GM21786 (cell line): ENCODE measurements around the gene ATF5.

Experiments used
- ATAC-seq: cut with Tn5 transposase; IDR thresholded peaks from one replicate; pipeline ENCODE4 v1.9.1; 2021; ENCODE audit not compliant: unreplicated experiment

ATF5 gene

GRCh38 chr19:49929121-49929610 lies at the start of gene ATF5, which contains the start of gene NUP62:
Gene ATF5, plus strand, starts transcription at chr19:49929205. Its CDS starts 1,646 bp downstream, at chr19:49930851.
Gene NUP62, minus strand, starts transcription at chr19:49929504. Its CDS starts 19,697 bp downstream, at chr19:49909807.
- peak; percentile 42 for ATAC-seq

- ATAC-seq = no peak
These were observed 49.6 kb upstream of the ATF5 start for GRCh38 chr19:49879243-49879963.

DNA sequence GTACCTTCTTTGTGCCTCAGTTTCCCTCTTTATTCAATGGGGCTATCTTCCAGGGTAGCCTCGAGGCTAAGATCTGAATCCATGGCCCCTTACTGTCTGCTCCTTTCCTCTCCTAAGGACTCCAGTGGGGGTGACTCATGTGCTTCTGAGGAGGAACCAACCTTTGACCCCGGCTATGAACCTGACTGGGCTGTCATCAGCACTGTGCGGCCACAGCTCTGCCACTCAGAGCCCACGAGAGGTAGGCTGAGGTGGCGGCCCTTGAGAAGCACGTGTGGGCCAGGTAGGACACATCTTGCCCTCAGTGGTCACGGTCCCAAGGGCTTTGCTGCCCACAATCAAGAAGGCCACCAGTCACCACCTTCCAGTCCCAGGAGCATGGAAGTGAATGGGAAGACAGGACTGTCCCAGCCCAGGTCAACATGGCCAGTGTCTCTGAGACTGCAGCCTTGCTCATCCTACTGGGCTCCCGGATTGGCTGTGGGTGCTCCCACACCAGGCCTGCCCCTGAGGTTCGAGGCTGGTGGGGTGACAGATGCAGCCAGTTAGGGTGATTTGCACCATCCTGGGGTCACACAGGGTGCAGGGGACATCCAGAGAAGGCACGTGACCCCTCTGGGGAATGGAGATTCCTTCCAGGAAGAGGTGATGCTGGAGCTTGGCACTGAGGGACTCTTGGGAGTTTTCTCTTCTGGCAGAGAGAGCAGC lies 48.7 kb upstream of the ATF5 start:
- ATAC-seq = no peak

GRCh38 chr19:49881186-49881585 lies 47.8 kb upstream of the ATF5 start:
- ATAC-seq = no peak

DNA sequence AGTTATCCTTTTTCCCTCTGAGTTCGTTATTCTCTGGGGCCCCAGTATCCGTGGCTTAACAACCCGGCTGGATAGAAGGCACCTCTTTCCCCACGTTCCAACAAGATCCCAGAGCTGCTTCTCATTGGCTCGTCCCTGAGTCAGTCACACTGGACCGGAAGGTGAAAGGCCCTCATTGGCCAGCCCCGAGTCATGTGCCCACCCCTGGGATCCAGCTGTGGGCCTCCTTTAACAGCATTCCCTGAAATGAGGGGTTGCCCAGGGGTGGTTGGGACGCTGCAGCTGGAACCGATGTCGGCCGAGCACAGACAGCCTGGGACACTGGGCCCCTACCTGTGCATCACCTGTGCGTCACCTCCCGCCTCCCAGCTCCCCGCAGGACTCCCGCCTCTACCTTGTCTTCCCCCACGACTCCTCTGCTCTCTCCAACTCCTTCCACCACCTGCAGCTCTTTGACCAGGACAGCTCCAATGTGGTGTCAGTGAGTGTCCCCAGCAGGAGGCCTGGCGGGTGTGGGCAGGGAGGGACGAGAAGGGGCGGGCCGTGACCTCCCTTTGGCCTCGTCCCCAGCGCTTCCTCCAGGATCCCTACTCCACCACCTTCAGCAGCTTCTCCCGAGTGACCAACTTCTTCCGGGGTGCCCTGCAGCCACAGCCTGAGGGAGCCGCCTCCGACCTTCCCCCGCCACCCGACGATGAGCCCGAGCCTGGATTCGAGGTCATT lies 47.2 kb upstream of the ATF5 start:
- no peak for ATAC-seq

DNA sequence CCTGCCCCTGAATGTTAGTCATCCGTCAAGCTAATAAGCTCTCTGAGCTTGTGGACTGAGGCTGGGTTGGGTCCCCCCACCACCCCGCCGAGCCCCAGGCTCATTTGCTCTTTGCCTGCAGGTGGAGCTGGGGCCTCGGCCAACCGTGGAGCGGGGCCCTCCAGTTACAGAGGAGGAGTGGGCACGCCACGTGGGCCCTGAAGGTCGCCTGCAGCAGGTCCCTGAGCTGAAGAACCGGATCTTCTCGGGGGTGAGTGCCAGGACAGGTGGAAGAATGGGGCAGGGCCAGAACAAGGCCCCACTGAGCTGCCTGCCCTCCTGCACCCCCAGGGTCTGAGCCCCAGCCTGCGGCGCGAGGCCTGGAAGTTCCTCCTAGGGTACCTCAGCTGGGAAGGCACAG lies 46.4 kb upstream of the ATF5 start:
- ATAC-seq = no peak

- no peak for ATAC-seq
These were observed 45.9 kb upstream of the ATF5 start for GRCh38 chr19:49883094-49883493.

GRCh38 chr19:49884109-49884508 lies 44.9 kb upstream of the ATF5 start:
- ATAC-seq = no peak

- ATAC-seq = no peak
These were observed 44.2 kb upstream of the ATF5 start for GRCh38 chr19:49884760-49885159.

DNA sequence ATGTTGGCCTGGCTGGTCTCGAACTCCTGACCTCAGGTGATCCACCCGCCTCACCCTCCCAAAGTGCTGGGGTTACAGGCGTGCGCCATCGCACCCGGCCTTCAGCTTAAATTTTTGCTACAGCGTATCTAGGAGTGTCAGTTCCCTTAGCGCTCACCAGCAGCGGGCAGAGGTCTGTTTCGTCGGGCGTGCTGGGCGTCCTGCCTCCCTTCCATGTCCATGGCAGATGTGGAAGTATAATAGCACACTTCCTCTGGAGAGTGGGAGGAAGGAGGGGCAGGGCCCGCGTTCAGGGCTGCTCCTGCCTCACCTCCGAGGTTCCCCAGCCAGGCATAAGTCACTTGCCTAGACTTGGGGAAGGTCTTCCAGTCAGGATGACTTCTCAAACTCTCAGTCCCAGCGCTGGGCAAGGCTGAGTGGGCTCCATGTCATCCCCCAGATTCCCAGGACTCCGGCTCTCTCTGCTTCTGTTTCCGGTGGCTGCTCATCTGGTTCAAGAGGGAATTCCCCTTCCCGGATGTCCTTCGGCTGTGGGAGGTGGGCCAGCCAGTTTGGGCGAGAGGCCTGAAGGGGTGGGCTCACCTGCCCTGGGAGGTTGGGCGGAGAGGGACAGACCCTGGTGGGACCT lies 41.9 kb upstream of the ATF5 start:
- no peak for ATAC-seq

GRCh38 chr19:49887665-49888509 lies 41.1 kb upstream of the ATF5 start:
- ATAC-seq = no peak

DNA sequence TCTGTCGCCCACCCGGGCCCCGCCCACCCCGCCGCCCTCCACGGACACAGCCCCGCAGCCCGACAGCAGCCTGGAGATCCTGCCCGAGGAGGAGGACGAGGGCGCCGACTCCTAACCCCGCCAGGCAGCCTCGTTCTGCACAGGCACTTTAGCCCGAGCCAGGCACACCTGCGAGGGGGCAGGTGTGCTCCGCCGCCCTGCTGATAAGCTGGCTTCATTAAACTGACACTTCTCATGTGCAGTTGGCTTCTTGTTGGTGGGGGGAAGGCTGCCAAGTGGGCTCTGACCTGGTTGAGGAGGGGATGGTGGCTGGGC lies 40.5 kb upstream of the ATF5 start:
- no peak for ATAC-seq

DNA sequence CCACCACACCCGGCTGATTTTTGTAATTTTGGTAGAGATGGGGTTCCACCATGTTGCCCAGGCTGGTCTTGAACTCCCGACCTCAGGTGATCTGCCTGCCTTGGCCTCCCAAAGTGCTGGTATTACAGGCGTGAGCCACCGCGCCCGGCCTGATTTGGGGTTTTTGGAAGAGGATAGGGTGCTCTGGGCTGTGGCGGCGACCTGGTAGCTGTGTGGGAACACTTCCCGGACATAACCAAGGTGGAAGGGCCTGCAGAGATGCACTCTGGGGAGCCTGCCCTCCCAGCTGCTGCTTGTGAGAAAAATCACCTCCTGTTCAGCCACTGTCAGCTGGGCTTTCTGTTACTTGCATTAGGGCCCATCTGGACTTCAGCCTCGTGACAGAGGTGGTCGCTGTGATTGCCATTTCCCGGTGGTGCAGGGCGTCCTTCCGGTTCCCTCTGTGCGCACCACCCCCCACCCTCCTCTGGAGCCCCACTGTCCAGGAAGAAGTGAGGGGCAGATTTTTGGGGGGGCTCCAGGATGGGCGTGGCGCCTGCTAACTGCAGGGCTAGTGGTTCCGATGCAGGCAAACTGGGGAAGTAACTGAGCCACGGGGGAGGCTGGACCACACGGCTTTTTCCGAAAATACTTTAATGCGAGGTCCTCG lies 39.8 kb upstream of the ATF5 start:
- ATAC-seq = no peak

DNA sequence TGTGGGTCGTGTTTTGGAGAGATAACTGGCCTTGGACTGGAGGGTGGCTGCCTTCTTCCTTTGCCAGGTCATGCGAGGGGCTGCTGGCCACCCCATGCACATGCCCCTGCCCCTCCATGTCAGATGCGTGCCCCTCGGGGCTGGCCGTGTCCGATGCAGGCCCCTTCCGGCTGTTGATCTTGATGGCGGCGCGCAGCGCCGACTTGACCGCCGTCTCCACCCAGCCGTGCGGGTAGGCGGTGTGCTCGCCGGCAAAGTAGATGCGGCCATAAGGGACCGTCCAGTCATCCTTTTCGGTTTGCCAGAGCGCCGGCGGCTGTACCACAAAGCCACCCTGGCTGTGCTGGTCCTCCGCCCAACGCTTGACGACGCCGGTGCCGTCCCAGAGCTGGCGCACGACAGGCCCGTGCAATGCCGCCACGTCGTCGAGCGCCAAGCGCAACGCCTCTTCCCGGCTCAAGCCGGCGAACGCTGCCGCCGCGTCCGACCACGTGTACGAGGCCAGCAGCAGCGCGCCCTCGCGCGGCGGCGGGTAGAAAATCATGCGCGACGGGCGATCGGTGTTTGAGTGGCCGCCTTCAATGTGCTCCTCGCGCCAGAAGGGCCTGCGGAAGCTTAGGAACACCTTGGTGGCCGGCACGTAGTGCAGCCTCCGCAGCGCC lies 39.2 kb upstream of the ATF5 start:
- no peak for ATAC-seq

DNA sequence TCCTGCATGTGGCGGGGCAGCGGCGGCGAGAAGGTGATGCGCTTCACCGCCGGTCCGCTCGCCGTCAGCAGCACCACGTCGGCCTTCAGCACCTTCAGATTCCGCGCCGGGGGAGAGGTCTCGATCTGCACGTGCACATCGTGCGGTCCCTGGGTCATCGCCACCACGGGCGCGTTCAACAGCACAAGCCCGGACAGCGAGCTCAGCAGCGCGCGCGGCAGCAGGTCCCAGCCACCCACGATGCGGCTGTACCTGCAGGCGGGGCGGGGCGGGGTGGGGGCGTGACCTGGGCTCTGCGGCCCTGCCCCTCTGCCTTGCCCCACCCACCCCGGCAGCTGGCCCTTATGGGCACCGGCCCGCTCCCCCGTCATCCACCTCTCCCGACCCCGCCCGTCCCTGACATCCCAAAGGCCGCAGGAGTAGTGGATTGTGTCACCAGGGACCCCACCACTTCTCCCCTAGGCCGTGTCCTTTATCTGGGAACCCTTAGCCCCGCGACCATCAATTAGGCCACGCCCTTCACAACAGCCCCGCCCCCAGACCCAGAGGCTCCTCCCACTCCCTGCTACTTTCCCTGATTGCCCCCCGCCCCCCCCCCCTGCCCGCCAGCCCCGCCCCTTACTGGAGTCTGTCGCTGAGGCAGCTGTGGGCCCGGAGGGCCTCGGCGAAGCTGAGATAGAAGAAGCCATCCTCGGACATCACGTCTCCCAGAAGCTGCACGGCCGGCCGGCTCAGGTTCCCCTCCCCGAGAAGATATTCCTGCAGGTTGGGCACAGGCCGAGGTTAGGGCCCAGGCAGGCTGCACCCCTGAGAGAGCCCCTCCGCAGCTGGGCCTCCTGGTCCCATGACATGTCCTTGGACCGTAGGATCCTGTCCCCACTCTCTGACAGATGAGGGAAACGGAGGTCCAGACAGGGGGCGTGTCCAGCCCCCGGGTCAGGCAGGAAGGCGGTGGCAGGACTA lies 38.4 kb upstream of the ATF5 start:
- no peak for ATAC-seq

DNA sequence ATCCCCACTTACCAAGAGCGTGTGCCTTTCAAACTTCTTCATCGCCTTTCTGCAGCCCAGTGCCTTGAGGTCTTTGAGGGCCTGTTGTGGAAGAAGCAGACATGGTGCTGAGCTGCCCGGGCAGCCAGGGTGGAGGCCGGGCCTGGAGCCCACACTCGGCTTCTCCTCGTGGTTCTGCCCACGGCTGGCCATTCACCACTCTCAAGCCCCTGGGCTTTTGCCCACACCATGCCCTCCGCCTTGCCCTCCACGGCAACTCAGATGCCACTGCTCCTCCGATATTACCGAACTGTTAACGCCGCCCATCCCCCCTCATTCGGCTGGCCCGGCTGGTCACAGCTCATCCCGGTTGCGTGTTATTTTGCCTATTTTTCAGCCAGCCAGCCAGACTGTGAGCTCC lies 37.6 kb upstream of the ATF5 start:
- no peak for ATAC-seq

DNA sequence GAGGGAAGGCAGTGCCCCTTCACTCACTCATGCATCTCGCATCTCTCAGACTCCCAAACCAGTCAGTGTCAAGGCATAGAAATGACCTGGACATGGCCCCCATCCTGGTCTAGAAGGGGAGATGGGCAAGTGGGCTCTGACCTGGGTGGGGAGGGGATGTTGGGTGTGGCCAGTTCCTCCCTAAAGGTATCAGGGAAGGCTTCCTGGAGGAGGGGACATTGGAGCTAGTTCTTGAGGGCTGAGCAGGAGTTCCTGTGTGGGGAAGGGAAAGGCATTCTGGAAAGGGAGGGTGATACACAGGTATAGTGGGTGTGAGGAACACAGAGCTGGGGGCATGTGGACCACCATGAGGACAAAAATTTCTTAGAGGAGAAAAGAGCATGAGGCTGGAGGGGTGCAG lies 36.3 kb upstream of the ATF5 start:
- no peak for ATAC-seq

- ATAC-seq = no peak
These were observed 34.9 kb upstream of the ATF5 start for GRCh38 chr19:49894011-49894664.
